ENCODE results near the gene ABCC9.
"Not testable (repeated sequence)": the region's sequence is repeated elsewhere in the genome, so short reads cannot be mapped to it uniquely, and the experiment has no call there.

The ABCC9 gene

DNA sequence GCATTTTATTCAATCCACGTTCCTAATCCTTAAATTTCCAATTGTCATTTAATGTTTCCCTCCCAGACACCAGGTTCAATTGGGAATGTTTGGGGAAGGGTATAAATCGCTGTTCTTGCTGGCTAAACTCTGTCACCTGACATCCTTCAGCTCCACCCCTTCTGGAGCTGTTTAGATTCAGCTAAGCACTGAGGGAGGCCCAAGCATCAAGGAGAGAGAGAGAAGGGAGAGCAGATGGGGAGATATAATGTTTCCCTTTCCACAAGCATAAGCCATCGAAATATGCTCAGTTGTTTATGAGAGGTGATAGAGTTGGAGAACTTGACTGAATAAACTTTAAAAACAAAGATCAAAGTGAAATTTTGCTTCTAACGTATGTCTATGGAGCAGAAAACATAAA, 1.8 kb downstream of the ABCC9 start:
- POLR2A ChIA-PET: no interaction called here

DNA sequence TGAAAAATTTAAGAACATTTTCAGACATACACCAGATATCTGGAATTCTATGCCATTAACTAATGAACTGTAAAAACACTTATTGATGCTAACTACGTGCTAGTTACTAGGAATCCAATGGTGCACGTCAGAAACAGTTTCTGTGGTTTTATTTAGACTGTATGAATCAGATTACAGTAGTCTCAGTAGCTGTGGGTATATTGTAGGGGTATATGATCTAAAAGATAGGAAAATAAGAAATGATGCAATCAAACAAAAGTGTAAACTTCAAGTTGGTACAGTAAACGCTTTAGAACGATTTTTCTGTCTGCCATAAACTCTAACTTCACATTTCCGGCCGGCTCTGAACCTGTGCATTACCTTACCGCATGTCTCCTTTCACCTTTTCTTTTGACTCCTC, 2.3 kb downstream of the ABCC9 start:
- POLR2A ChIA-PET: no interaction called here
- CTCF ChIA-PET: interaction anchor here (0.7 kb wide), 1 partner anchor 108 kb away, joined by 3 read pairs; no protein-coding TSS in a partner anchor
- TF ChIP-seq TARDBP (IDR thresholded peaks at IDR 0.05) (no peak), ZNF384 (IDR thresholded peaks at IDR 0.05) (no peak), ELF4 (IDR thresholded peaks at IDR 0.05) (no peak), BHLHE40 (IDR thresholded peaks at IDR 0.05; ENCODE audit: borderline replicate concordance) (no peak), ARNT (IDR thresholded peaks at IDR 0.05) (no peak), SP1 (IDR thresholded peaks at IDR 0.05) (no peak)
- DNase-seq (ENCODE audit: extremely low spot score): no peak

More for the DNA sequence above, 1.8 kb downstream of the ABCC9 start:
- peak; percentile 15 for DNase-seq (ENCODE audit: extremely low spot score)
- TF ChIP-seq LEF1 (IDR thresholded peaks at IDR 0.05; ENCODE audit: borderline replicate concordance) (no peak), TARDBP (IDR thresholded peaks at IDR 0.05) (no peak), CTBP1 (IDR thresholded peaks at IDR 0.05; ENCODE audit: borderline replicate concordance) (no peak), HDGF (IDR thresholded peaks at IDR 0.05; ENCODE audit: borderline replicate concordance) (no peak), SP1 (IDR thresholded peaks at IDR 0.05) (no peak), FOXA1 (IDR thresholded peaks at IDR 0.05) (no peak), FOXK2 (IDR thresholded peaks at IDR 0.05) (no peak), NFRKB (IDR thresholded peaks at IDR 0.05) (no peak)
- TF ChIP-seq, protein P1, sequence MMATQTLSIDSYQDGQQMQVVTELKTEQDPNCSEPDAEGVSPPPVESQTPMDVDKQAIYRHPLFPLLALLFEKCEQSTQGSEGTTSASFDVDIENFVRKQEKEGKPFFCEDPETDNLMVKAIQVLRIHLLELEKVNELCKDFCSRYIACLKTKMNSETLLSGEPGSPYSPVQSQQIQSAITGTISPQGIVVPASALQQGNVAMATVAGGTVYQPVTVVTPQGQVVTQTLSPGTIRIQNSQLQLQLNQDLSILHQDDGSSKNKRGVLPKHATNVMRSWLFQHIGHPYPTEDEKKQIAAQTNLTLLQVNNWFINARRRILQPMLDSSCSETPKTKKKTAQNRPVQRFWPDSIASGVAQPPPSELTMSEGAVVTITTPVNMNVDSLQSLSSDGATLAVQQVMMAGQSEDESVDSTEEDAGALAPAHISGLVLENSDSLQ (IDR thresholded peaks at IDR 0.05): no peak
- CTCF ChIA-PET: no interaction called here

DNA sequence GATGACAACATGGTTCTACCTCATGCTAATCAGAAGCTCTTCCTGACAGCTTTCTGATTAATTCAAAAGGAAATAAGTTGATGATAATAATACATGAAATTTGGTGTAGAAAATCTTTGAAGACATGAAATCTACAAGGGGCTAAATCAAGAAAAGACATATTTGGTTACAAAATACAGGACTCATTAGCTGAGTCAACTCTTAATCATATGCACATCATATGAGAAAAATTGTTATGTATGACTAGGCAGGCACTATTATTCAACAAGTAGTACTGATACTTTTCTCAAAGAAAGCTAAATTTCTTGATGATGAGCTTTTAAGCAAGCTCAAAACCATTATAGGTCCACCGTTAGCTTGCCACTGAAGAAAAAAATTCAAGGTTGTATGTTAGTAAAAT, 7.1 kb downstream of the ABCC9 start:
- no peak for DNase-seq (ENCODE audit: extremely low spot score)
- TF ChIP-seq, protein P1 (IDR thresholded peaks at IDR 0.05): no peak
- no peak for TF ChIP-seq ZNF384 (IDR thresholded peaks at IDR 0.05)
- no peak for TF ChIP-seq FOXA1 (IDR thresholded peaks at IDR 0.05)
- TF ChIP-seq FOXM1 (IDR thresholded peaks at IDR 0.05; ENCODE audit: borderline replicate concordance): no peak
- TF ChIP-seq FOXK2 (IDR thresholded peaks at IDR 0.05): no peak
- ChIA-PET CTCF (interaction anchor here (0.8 kb wide), 1 partner anchor 238 kb away, joined by 3 read pairs; no protein-coding TSS in a partner anchor), POLR2A (no interaction called here)

DNA sequence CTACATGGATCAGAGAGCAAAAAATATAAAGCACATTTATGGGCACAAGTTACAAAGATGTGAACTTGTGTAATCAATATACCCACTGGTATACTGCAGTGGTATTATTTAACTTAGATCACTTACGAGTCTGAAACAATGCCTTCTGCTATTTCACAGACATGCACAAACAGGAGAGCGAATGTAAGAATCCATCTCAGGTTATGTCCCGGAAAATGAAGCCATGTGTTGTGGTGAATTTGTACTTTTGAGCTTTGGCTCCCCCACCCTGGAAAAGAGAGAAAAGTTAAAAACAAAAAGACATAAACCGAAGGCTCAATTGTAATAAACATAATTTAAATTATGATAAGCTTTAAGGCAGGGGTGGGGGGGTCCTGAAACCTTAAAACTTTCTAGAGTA, 7.6 kb downstream of the ABCC9 start:
- CTCF ChIA-PET: interaction anchor here (0.8 kb wide), 1 partner anchor 238 kb away, joined by 3 read pairs; no protein-coding TSS in a partner anchor
- POLR2A ChIA-PET: no interaction called here
- no peak for TF ChIP-seq ZNF384 (IDR thresholded peaks at IDR 0.05)
- no peak for TF ChIP-seq FOXA1 (IDR thresholded peaks at IDR 0.05)
- no peak for TF ChIP-seq LEF1 (IDR thresholded peaks at IDR 0.05; ENCODE audit: borderline replicate concordance)
- TF ChIP-seq SP1 (IDR thresholded peaks at IDR 0.05): no peak
- TF ChIP-seq HDGF (IDR thresholded peaks at IDR 0.05; ENCODE audit: borderline replicate concordance): no peak
- TF ChIP-seq ARNT (IDR thresholded peaks at IDR 0.05): no peak
- no peak for TF ChIP-seq BHLHE40 (IDR thresholded peaks at IDR 0.05; ENCODE audit: borderline replicate concordance)
- no peak for TF ChIP-seq CTBP1 (IDR thresholded peaks at IDR 0.05; ENCODE audit: borderline replicate concordance)
- TF ChIP-seq ELF4 (IDR thresholded peaks at IDR 0.05): no peak
- no peak for TF ChIP-seq FOXK2 (IDR thresholded peaks at IDR 0.05)
- TF ChIP-seq SUZ12 (IDR thresholded peaks at IDR 0.05): no peak
- no peak for TF ChIP-seq NFRKB (IDR thresholded peaks at IDR 0.05)
- TF ChIP-seq, protein P1 (IDR thresholded peaks at IDR 0.05): no peak
- TF ChIP-seq L3MBTL2 (conservative IDR thresholded peaks at IDR 0.05): no peak
- TF ChIP-seq FOXM1 (IDR thresholded peaks at IDR 0.05; ENCODE audit: borderline replicate concordance): no peak
- TF ChIP-seq TARDBP (IDR thresholded peaks at IDR 0.05): no peak
- DNase-seq (ENCODE audit: extremely low spot score): no peak

DNA sequence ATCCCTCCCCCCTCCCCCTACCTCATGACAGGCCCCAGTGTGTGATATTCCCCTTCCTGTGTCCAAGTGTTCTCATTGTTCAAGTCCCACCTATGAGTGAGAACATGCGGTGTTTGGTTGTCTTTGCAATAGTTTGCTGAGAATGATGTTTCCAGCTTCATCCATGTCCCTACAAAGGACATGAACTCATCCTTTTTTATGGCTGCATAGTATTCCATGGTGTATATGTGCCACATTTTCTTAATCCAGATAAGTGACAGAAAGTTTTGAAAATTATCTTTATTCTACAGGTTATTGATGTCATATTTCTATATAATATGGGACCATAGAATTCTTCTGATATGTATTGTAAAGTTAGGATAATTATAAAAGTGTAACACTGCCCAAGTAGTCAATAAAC, 11.3 kb downstream of the ABCC9 start:
- DNase-seq (ENCODE audit: extremely low spot score); POLR2A ChIA-PET; CTCF ChIA-PET: not testable (repeated sequence)

DNA sequence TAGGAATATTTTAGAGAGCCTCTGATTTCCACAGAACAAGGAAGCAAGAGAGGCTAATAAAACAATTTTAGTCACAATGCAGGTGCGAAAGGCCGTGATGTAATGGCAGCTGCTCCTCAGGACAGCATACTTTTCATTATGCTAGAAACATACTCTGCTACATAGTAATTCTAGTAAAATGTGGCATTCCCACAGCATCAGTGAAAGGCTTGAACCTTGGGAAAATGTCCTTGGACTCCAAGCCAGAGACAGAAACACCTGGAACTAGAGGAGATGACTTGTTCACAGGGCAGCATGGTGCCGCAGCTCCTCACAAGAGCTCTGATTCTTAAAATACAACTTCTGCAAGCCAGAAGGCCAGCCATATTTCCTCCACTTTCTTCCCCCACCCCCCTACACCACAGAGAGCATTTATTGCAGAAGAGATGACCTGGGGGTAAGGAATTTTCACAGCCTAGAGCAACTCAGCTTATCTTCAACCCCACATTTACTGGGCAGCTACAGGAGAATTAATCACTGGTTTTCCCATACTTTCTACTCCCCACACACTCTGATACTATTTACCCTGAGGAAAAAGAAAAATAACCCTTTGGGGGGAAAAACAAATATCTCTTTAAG, 15.8 kb downstream of the ABCC9 start:
- TF ChIP-seq, protein P1 (IDR thresholded peaks at IDR 0.05): no peak
- TF ChIP-seq SP1 (IDR thresholded peaks at IDR 0.05) (no peak), FOXK2 (IDR thresholded peaks at IDR 0.05) (no peak), ARNT (IDR thresholded peaks at IDR 0.05) (no peak), CTBP1 (IDR thresholded peaks at IDR 0.05; ENCODE audit: borderline replicate concordance) (no peak), ZNF384 (IDR thresholded peaks at IDR 0.05) (no peak), NFRKB (IDR thresholded peaks at IDR 0.05) (no peak), FOXA1 (IDR thresholded peaks at IDR 0.05) (no peak), SUZ12 (IDR thresholded peaks at IDR 0.05) (no peak), FOXM1 (IDR thresholded peaks at IDR 0.05; ENCODE audit: borderline replicate concordance) (no peak), BHLHE40 (IDR thresholded peaks at IDR 0.05; ENCODE audit: borderline replicate concordance) (no peak), LEF1 (IDR thresholded peaks at IDR 0.05; ENCODE audit: borderline replicate concordance) (no peak), ELF4 (IDR thresholded peaks at IDR 0.05) (no peak), TARDBP (IDR thresholded peaks at IDR 0.05) (no peak), L3MBTL2 (conservative IDR thresholded peaks at IDR 0.05) (no peak), HDGF (IDR thresholded peaks at IDR 0.05; ENCODE audit: borderline replicate concordance) (no peak)
- DNase-seq (ENCODE audit: extremely low spot score): no peak
- ChIA-PET POLR2A (no interaction called here), CTCF (no interaction called here)

All from HEK293T (cell line).